Neural progenitor cell (in vitro differentiated cells): ENCODE measurements around the gene MBP.

Experiments used
- EZH2 ChIP-seq: fragments of 200-600 bp; sonication (generic); IDR thresholded peaks from 2 replicates; pipeline ENCODE4 v1.6.1; 2017; ENCODE audit warnings: antibody characterized with exemption, mild to moderate bottlenecking, moderate library complexity
- TF ChIP-seq, protein P1 (sequence below): fragments of 200-600 bp; sonication (generic); IDR thresholded peaks from 2 replicates; pipeline ENCODE4 v1.5.1; 2017; ENCODE audit warnings: antibody characterized with exemption, mild to moderate bottlenecking

DNA sequence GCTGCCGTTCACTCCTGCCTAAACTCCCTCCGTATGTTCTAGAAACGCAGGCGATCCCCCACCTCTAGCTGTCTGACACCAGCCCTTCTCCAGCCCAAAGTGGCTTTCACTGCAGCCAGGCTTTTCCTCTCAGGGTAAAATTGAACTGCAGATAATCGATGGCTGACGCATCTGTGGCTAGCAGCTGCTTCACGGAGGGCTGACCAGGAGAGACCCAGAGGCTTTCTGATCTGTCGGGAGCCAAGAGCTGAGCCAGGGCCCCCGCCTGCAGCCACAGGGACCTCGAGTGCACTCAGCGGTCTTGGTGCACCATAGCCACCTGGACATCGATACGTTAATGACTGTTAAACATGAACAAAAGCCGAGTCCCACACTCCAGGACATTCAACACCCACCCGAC is 107.5 kb downstream of the MBP start:
- TF ChIP-seq EZH2: no peak
- TF ChIP-seq, protein P1, sequence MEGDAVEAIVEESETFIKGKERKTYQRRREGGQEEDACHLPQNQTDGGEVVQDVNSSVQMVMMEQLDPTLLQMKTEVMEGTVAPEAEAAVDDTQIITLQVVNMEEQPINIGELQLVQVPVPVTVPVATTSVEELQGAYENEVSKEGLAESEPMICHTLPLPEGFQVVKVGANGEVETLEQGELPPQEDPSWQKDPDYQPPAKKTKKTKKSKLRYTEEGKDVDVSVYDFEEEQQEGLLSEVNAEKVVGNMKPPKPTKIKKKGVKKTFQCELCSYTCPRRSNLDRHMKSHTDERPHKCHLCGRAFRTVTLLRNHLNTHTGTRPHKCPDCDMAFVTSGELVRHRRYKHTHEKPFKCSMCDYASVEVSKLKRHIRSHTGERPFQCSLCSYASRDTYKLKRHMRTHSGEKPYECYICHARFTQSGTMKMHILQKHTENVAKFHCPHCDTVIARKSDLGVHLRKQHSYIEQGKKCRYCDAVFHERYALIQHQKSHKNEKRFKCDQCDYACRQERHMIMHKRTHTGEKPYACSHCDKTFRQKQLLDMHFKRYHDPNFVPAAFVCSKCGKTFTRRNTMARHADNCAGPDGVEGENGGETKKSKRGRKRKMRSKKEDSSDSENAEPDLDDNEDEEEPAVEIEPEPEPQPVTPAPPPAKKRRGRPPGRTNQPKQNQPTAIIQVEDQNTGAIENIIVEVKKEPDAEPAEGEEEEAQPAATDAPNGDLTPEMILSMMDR: no peak
